GM12873 (cell line): ENCODE measurements around the gene TMEM63A.
A peak's percentile ranks its signal among the peaks of the same experiment; 100 is the strongest.

Experiments used
- CTCF ChIP-seq: IDR thresholded peaks from 2 replicates; pipeline ENCODE4 v1.5.1; 2012; ENCODE audit warnings: low read depth, mild to moderate bottlenecking, moderate library complexity, low read length, control low read depth; ENCODE audit not compliant: insufficient read depth; ENCODE audit errors: missing control alignments

Gene TMEM63A

GRCh38 chr1:225849925-225850324, 32.3 kb downstream of the TMEM63A start:
- no peak for TF ChIP-seq CTCF

- TF ChIP-seq CTCF, result no peak
Observed at GRCh38 chr1:225848030-225848955, 33.9 kb downstream of the TMEM63A start.

GRCh38 chr1:225847610-225848009, 34.6 kb downstream of the TMEM63A start:
- TF ChIP-seq CTCF, result no peak

- no peak for TF ChIP-seq CTCF
Observed at GRCh38 chr1:225846331-225847310, 35.6 kb downstream of the TMEM63A start.

GRCh38 chr1:225845571-225846259, 36.5 kb downstream of the TMEM63A start:
- TF ChIP-seq CTCF, result peak; percentile 61

- no peak for TF ChIP-seq CTCF
Observed at GRCh38 chr1:225845097-225845496, 37.1 kb downstream of the TMEM63A start.
